ENCODE results near the gene ATG13. TPM values are rescaled to one million over a fixed set of nuclear protein-coding genes. Genes with fewer than 3 reads are reported as not detected.

Gene ATG13
- total RNA-seq, 1 donor from 2014 or later: 36.9 TPM

GRCh38 chr11:46655631-46656030, 38.3 kb downstream of the ATG13 start:
- Histone ChIP-seq H3K36me3 (ENCODE audit: control insufficient read depth, insufficient read depth, low read length) (peaks cover 6% of the 10 kb centered on the region), H3K4me3 (ENCODE audit: low read depth, low read length) (no peak overlapping the region), H3K27me3 (ENCODE audit: control insufficient read depth, insufficient read depth, low read length) (no peaks in the 10 kb centered on the region)
- no peak for TF ChIP-seq CTCF (IDR thresholded peaks at IDR 0.05; ENCODE audit: insufficient read depth, low read length, severe bottlenecking)
- DNase-seq (ENCODE audit: low read depth) (no peak), FAIRE-seq (no peak)

GRCh38 chr11:46657186-46657585, 39.8 kb downstream of the ATG13 start:
- no peaks in the 10 kb centered on the region for H3K27me3 ChIP-seq (ENCODE audit: control insufficient read depth, insufficient read depth, low read length)
- H3K36me3 ChIP-seq (ENCODE audit: control insufficient read depth, insufficient read depth, low read length): peaks cover 6% of the 10 kb centered on the region
- FAIRE-seq: no peak
- no peak for TF ChIP-seq CTCF (IDR thresholded peaks at IDR 0.05; ENCODE audit: insufficient read depth, low read length, severe bottlenecking)
- DNase-seq (ENCODE audit: low read depth): no peak
- H3K4me3 ChIP-seq (ENCODE audit: low read depth, low read length): no peak overlapping the region

- no peak for FAIRE-seq
- TF ChIP-seq CTCF (IDR thresholded peaks at IDR 0.05; ENCODE audit: insufficient read depth, low read length, severe bottlenecking): no peak
- Histone ChIP-seq H3K4me3 (ENCODE audit: low read depth, low read length) (no peak overlapping the region), H3K27me3 (ENCODE audit: control insufficient read depth, insufficient read depth, low read length) (no peaks in the 10 kb centered on the region), H3K36me3 (ENCODE audit: control insufficient read depth, insufficient read depth, low read length) (peaks cover 6% of the 10 kb centered on the region)
- DNase-seq (ENCODE audit: low read depth): no peak
Measured at GRCh38 chr11:46658259-46658658, 40.9 kb downstream of the ATG13 start.

GRCh38 chr11:46659908-46660307, 42.6 kb downstream of the ATG13 start:
- FAIRE-seq (no peak), DNase-seq (ENCODE audit: low read depth) (no peak)
- no peaks in the 10 kb centered on the region for H3K27me3 ChIP-seq (ENCODE audit: control insufficient read depth, insufficient read depth, low read length)
- H3K4me3 ChIP-seq (ENCODE audit: low read depth, low read length): no peak overlapping the region
- H3K36me3 ChIP-seq (ENCODE audit: control insufficient read depth, insufficient read depth, low read length): peaks cover 11% of the 10 kb centered on the region
- no peak for TF ChIP-seq CTCF (IDR thresholded peaks at IDR 0.05; ENCODE audit: insufficient read depth, low read length, severe bottlenecking)

GRCh38 chr11:46661836-46662235, 44.5 kb downstream of the ATG13 start:
- H3K27me3 ChIP-seq (ENCODE audit: control insufficient read depth, insufficient read depth, low read length): no peaks in the 10 kb centered on the region
- H3K36me3 ChIP-seq (ENCODE audit: control insufficient read depth, insufficient read depth, low read length): peaks cover 14% of the 10 kb centered on the region
- TF ChIP-seq CTCF (IDR thresholded peaks at IDR 0.05; ENCODE audit: insufficient read depth, low read length, severe bottlenecking): no peak
- FAIRE-seq (no peak), DNase-seq (ENCODE audit: low read depth) (no peak)
- H3K4me3 ChIP-seq (ENCODE audit: low read depth, low read length): no peak overlapping the region

- Histone ChIP-seq H3K4me3 (ENCODE audit: low read depth, low read length) (no peak overlapping the region), H3K36me3 (ENCODE audit: control insufficient read depth, insufficient read depth, low read length) (peaks cover 15% of the 10 kb centered on the region), H3K27me3 (ENCODE audit: control insufficient read depth, insufficient read depth, low read length) (no peaks in the 10 kb centered on the region)
- FAIRE-seq: no peak
- DNase-seq (ENCODE audit: low read depth): no peak
- TF ChIP-seq CTCF (IDR thresholded peaks at IDR 0.05; ENCODE audit: insufficient read depth, low read length, severe bottlenecking): no peak
Measured at GRCh38 chr11:46662366-46662765, 45.0 kb downstream of the ATG13 start.
